H1 (cell line): ENCODE results near the gene EIF2S2. TPM values are rescaled to one million over a fixed set of nuclear protein-coding genes. Genes with fewer than 3 reads are reported as not detected.

Experiments
- NANOG ChIP-seq: IDR thresholded peaks from 2 replicates; pipeline ENCODE4 v1.6.1; 2011; ENCODE audit warnings: low read length, low read depth, mild to moderate bottlenecking, inconsistent platforms; ENCODE audit not compliant: insufficient read depth, poor library complexity, severe bottlenecking
- polyA plus RNA-seq, 7 experiments: library from polyadenylated mRNA; depleted of rRNA in 3 of 7; stranded (reverse) in 5 of 7; unstranded in 2 of 7; fragments of >200 nt in 5 of 7; fragments of 200-250 nt in 2 of 7; gene quantifications; 1 replicate in 5 of 7; 2 replicates in 1 of 7; 4 replicates in 1 of 7; pipeline versions ENCODE4 v1.2.1 to v1.2.3, GENCODE V29; 2011 to 2013; ENCODE audit warnings: missing spikeins in 2 of 7, mixed read lengths in 2 of 7
- total RNA-seq: library from RNA; stranded (reverse); fragmentation: NEBNext Ultra II Directional; extraction: Animal tissue kit (Norgen Biotek cat#: 25700); gene quantifications from 2 replicates; pipeline ENCODE4 v1.2.1, GENCODE V29; 2021

Gene EIF2S2
- total and polyA plus RNA-seq, 2 of the 8 experiments (the other 6 are each of a cell fraction or from before 2014, with no cell fraction given), result 59.5 to 142 TPM

DNA sequence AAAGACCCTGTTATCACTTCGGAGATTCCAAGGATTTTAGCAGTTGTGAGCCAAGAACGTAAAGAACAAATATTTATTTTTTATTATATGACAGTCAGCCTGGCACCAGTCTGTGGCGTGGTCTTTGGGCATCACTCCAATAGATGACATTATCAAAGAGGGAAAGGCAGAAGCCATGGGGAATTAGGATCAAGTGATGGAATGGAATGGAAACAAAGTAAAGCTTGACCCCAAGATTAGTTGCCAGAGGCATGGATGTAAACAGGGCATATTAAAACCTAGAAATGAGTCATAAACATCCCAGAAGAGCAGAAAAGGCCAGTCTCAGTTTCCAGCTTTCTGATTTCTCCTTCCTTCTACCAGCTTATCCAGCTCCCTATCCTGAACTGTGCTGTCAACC lies 11.5 kb downstream of the EIF2S2 start (continued):
- TF ChIP-seq NANOG, result no peak
